ENCODE measurements around the gene SLC17A9.
A peak's percentile ranks its signal among the peaks of the same experiment; 100 is the strongest.

Gene SLC17A9

GRCh38 chr20:62969939-62970306, 17.4 kb downstream of the SLC17A9 start:
- no peak for FAIRE-seq

GRCh38 chr20:62970307-62971210, 18.1 kb downstream of the SLC17A9 start:
- FAIRE-seq = no peak

DNA sequence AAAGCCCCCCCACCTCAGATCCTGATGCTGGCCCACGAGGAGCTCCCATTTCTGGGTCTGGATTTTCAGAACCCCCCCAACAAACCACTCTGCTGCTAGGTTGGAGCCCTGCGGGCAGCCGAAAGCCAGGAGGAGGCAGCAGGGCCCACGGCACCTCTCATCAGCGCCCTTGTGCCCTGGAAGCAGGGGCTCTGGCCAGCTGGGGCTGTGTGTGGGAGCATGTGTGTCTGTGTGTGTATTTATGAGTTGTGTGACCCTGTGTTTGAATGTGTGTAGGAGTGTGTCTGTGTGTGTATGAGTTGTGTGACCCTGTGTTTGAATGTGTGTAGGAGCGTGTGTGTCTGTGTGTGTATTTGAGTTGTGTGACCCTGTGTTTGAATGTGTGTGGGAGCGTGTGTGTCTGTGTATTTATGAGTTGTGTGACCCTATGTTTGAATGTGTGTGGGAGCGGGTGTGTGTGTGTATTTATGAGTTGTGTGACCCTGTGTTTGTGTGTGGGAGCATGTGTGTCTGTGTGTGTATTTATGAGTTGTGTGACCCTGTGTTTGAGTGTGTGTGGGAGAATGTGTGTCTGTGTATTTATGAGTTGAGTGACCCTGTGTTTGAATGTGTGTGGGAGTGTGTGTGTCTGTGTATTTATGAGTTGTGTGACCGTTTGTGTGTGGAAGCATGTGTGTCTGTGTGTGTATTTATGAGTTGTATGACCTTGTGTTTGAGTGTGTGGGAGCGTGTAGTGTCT, 18.9 kb downstream of the SLC17A9 start:
- FAIRE-seq = no peak

- peak; percentile 33 for FAIRE-seq
Observed at GRCh38 chr20:62971950-62972844, 19.7 kb downstream of the SLC17A9 start.

GRCh38 chr20:62972845-62973745, 20.6 kb downstream of the SLC17A9 start:
- FAIRE-seq = no peak

DNA sequence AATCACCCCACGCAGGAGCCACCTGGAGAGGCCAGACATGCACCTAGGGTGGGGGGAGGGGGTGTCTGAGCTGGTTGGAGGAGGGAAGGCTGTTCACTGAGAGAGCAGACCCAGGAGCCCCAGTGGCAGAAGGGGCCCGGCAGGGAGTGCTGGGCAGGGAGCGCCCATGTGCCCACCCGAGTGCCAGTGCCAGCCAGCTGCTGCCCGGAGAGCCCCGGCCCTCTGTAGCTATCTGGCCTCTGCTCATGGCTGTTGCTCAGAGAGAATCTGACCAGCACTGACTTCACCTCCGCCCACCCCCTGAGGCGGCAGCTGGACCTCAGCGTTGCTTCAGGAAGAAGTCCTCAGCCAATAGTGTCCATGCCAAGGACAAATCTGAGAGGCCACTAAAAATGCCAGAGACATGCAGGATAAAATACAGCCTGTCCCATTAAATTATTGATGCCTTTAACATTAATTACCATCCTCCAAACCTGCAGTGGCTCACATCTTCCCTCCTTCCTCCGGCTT, 22.8 kb downstream of the SLC17A9 start:
- FAIRE-seq = no peak

GRCh38 chr20:62975812-62976508, 23.5 kb downstream of the SLC17A9 start:
- FAIRE-seq = no peak

GRCh38 chr20:62976886-62977285, 24.4 kb downstream of the SLC17A9 start:
- no peak for FAIRE-seq

DNA sequence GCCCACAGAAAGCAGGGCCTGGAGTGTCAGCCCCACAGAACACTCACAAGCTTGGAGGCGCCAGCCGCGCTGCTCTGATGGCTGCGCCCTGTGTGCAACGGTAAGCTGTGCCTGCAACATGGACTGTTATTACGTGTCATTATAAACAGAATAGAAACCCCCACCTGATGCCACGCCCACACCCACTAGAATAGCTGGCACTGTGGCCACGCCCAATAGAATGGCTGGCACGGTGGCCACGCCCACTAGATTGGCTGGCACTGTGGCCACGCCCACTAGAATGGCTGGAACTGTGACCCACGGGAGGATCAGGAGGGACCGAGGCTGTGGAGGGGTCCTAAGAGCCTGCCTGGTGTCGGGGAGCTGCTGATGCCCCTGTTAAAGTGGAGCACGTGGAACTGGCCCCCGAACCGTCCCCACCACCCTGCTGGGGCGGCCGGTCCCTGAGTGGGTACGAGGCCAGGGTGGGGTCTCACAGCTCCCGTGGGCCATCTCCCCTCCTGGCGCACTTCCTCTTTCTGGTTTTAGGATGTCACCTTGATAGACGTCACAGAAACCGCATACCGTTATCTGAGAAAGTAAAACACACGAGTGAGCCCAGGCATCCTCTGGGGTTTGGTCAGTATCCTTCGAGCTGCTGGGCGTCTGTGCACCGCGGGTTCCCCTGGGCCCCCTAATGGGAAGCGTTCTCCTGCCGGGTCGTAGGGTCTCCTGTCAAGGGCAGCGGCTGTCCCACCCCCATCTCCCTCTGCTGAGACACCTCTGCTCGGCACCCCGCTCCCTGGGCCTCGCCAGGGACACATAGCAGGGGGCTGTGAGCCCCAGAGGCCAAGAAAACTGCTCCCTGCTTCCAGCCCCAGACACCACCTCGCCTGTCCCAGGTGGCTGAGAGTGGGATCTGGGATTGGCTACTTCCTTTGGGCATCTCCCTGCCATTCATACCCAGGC, 25.4 kb downstream of the SLC17A9 start:
- no peak for FAIRE-seq

- no peak for FAIRE-seq
Observed at GRCh38 chr20:62978561-62978943, 26.0 kb downstream of the SLC17A9 start.

DNA sequence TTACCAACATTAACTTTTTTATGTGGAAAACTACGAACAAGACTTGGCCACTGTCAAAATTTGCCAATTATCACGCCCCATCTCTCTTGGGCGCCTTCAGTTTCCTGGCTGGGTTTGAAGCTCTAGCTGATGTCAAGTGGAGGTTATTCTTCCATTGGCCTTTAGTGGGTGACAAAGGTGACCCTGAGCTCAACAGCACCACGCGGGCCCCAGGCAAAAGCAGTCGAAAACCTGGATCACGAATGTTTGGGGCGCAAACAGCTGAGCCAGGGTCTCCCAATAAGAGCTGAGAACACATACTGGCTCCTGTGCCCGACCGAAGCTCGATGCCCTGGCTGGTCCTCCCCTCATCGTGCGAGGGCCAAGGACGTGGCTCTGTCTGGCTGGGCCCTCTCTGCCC, 26.8 kb downstream of the SLC17A9 start:
- FAIRE-seq = no peak

GRCh38 chr20:62979876-62980373, 27.4 kb downstream of the SLC17A9 start:
- FAIRE-seq = no peak

DNA sequence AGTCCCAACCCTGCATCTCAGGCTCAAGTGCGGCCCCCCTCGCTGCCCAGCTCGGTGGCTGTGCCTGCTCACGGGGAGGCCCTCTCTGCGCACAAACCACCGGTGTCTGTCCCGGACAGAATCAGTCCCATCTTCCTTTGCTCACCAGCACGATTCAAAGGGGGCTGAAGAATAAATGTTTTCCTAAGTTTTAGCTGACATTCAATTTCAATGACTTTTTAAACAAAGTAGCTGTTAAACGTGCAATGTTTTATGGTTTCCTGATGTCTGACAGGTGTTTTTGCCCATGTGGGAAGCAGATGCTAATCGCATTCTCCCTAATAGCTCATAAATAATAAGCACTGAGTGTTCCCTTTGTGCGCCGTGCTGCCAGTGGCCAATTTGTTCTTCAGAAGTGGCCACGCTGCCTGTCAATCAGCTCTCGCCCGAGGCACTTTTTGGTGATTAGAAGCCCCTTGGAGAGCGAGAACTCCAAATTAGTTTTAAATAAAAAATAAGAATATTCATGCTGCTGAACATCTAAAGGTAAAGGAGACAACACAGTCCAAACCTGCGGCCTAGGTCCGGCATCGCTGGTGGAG, 28.0 kb downstream of the SLC17A9 start:
- no peak for FAIRE-seq

GRCh38 chr20:62980970-62981369, 28.5 kb downstream of the SLC17A9 start:
- FAIRE-seq = no peak

GRCh38 chr20:62982124-62983075, 29.9 kb downstream of the SLC17A9 start:
- FAIRE-seq = no peak

DNA sequence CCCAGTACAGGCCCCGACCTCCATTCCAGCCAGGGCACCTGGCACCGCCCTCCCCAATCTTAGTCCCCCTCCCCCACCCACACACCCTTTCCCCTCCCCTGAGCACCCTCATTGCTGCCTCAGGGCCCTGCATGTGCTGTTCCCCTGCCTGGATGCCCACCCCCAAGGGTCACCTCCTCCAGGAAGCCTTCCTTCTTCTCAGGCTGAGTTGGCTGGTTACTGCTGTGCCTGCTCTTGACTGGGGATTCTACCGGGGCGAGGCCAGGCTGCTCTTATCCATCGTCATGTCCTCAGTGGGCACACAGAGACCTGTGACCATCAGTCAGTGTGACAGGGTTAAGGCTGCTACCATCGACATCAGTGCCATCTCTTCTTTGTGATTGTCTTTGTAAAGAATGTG, 30.7 kb downstream of the SLC17A9 start:
- no peak for FAIRE-seq

DNA sequence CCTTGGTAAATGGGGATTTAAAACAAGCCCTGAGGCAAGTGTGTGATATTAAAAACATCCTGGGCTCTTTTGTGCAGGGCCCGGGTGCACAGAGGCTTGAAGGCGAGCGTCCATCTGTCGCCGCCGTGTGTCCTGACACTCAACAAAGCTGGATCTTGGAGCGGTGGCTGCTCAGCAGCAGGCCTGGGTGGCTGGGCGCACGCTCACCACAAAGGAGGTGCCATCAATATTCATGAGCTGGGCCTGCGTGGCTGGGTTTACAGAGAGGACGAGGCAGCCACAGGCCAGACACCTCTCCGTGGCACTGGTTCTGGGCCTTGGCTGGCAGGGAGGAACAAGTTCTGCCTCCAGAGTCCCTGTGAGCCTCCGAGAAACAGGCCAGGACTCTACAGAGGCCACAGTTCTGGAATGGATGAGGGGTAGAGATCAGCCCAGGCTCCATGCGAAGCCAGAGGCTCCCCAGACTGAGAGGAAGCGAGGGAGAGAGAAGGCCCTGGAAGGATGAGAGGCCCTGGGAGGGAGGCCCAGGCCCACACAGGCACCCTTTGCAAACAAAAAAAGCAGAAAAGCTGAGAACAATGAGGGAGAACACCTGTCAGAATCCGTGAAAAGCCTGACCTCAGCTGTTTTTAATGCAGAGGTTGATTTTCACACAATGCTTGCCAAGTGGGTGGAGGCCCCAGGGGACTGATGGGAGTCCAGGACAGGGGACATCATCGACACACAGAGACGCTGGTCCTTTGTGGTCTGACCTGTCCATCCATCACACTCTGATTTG, 32.3 kb downstream of the SLC17A9 start:
- FAIRE-seq = no peak

DNA sequence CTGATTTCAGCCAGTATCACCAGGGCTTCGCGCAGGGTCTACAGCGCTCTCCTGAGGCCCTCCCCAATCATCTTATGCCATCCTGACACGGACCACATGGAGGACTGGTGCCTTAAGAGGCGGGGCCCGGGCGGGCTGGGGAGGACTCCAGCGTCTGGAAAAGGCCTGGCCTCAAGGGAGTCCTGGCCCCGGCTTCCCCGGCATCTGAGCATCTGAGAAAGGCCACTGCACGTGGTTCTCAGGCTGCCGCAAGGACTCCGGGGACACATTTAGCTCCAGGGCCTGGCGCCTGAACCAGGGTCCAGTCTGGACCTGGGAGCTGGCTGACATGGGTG, 32.9 kb downstream of the SLC17A9 start:
- FAIRE-seq = no peak
